Renal cortex interstitium (tissue), 11 donors: Measurements from ENCODE around the gene AGBL1. TPM values are rescaled to one million over a fixed set of nuclear protein-coding genes. Genes with fewer than 3 reads are reported as not detected.
"Not testable (repeated sequence)": the region's sequence is repeated elsewhere in the genome, so short reads cannot be mapped to it uniquely, and the experiment has no call there.

Experiments used
- DNase-seq, 11 donors: peaks; one replicate each; pipeline ENCODE4 v3.0.0-alpha.2; 2013; ENCODE audit warnings: low read depth in 9 of 11, low spot score in 4 of 11; ENCODE audit errors: extremely low read depth in 1 of 11
- polyA plus RNA-seq, 3 donors: library from polyadenylated mRNA; unstranded; fragments of 120-200 nt; gene quantifications; one replicate each; pipeline ENCODE4 v1.2.1, GENCODE V29; 2013; ENCODE audit not compliant: insufficient read length in 3 of 3

AGBL1 gene
- polyA plus RNA-seq, 3 donors = 0.16 to 0.26 (median 0.17) TPM

GRCh38 chr15:86854176-86854575 lies 774.5 kb downstream of the AGBL1 start:
- no peak for DNase-seq

DNA sequence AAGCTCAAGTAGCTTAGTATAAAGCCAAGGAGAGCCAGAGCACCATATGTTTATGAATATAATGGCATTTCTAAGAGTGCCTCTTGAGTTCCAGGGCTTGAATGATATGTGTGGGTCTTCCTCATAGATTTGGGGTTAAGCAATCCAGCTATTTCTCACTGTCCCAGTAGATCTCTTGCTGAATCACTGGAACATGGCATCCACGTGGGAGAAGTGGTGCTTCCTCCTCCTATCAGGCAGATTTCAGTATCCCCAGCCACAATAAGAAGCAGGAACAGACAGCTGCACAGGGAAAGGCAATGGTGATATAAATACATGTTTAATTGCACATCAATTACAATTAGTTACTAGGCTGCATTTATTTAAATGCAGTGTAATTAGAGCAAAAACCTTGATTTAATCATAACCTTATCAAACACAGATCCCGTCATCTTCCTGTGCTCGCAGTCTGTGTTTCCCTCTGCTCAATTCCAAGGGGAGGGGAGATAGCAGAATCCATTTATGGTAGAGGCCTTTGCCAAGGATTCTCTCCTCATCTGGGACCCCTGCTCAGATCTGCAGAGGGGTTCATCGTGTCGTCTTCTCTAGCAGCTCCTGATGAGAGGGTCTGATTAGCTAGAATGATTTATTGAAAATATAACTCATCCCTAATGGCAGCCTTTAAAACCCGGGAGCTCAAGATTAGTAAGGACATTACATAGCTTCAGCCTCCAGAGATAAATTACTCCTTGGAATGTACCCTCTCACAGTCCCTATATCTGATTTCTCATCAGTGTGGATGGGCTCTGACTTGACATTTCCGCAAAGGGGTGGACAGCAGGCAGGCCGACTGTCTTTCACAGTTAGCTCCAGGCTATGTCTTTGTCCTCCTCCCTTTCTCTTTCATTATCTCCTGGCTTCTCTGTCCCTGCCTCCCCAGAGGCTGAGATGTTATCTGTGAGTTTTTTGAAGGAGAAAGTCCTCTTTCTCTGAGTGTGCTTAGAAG lies 775.9 kb downstream of the AGBL1 start:
- no peak for DNase-seq

DNA sequence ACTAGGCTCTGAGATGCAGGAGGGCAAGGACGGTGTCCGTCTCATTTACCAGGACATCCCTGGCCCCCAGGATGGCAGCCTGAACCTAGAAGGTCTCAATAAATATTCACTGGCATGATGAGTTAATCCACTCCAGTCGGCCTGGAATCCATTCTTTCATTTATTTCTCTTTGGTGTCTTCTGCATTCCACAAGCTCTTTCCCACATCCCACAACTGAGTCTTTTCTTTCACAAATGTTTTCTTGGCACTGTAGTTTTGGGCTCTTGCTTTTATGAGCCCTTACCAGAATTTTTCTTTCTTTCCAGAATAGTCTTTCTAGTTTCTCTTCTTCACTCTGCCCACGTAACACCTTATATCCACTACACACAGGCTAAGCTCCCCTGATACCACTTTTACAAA lies 778.0 kb downstream of the AGBL1 start:
- DNase-seq = no peak

- no peak for DNase-seq
These were observed 783.7 kb downstream of the AGBL1 start for GRCh38 chr15:86863226-86863915.

- no peak for DNase-seq
These were observed 786.2 kb downstream of the AGBL1 start for GRCh38 chr15:86865920-86866319.

DNA sequence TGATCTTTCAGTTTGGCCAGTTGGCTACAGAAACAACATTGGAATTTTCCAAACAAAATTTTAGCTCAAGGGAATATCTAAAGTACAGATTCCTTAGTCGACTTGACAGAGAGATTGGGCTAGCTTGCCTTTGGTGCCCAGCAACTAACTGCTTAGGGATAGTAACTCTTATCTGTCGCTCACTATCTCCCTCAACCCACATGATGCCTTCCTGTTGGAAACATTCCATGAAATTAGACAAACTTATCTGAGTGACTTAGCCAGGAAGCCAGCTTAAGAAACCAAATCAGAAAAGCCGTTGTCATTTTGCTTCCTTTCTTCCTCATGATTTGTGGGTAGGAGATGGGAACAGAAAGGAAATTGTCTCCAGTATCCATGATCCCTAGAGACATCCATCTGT lies 791.2 kb downstream of the AGBL1 start:
- DNase-seq = no peak

DNA sequence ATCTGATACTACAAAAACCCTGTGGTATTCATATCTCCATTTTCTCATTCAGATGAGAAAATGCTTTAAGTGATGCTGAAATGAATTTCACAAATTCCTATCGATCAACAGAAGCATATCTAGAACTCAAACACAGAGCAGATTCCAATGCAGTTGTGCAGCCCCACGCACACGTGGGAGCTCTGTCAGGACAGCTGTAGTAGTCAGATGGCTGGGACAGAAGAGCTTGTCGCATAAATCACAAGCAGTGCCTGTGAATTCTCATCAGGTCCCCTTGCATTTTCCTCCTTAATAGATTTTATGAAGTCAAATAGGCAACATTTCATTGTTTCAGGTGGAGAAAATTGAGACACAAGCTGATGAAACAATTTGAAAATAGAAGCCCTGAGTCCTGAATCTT lies 792.3 kb downstream of the AGBL1 start:
- DNase-seq = no peak

GRCh38 chr15:86872782-86873181 lies 793.1 kb downstream of the AGBL1 start:
- no peak for DNase-seq

DNA sequence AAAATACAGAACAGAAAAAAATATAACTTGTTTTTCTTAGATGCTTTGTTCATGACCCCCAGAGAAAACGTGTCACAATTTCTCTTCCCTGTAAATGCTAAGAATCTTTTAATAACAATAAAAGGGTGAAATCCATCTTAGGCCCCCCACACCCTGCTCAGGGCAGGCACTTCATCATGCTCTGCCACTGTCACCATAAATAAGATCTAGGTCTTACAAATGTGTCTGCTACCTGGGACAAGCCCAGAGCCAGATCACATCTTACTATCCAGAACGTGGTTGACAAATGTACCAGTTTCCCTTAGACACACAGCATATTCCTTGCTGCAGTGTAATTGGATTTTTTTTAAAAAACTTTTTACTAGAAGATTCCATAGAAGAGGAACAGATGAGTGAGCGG lies 795.4 kb downstream of the AGBL1 start:
- no peak for DNase-seq

DNA sequence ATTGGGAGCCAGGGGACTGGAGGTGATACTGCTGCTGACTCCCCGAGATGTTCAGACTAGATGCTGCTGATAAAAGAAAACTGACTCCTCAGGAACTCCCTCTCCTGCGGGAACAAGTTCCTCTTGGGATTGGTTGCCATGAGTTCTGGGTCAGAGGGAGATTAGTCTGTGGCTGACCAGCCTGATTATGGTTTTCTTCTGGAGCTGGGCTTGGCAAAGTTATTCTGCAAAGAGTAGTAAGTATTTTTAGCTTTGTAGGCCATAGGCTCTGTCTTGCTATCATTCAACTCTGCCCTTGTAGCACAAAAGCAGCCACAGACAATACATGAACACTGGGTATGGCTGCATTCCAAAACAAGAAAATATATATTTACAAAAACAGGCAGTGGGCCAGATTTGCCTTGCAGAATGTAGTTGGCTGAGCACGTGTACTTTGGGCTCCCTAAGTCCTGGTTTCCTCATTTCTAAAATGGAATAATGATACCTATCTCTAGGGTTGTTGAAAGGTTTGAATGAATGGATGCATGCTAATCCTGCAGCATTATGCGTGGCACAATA lies 796.8 kb downstream of the AGBL1 start:
- DNase-seq = no peak

GRCh38 chr15:86877171-86877631 lies 797.5 kb downstream of the AGBL1 start:
- no peak for DNase-seq

- DNase-seq = not testable (repeated sequence)
These were observed 799.2 kb downstream of the AGBL1 start for GRCh38 chr15:86878844-86879243.

GRCh38 chr15:86879250-86880229 lies 799.9 kb downstream of the AGBL1 start:
- no peak for DNase-seq

DNA sequence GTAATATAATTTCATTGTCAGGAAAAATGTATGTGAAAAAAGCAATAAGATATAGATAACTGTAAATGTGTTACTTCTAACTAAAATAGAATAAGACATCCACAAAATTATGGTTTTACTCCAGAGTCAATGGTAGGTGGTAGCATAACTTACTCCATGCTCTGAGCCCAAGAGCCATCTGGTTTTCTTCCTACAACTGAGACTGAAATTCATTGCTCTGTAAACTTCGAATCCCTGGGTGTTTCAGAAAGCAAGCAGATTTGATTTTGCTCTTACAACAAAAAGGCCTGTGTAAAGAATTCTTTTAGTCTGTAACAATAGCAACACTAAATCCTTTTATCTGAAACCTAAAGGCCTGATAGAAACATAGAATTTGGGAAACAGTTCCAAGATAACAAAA lies 805.9 kb downstream of the AGBL1 start:
- DNase-seq = peak in 2 of 11 donors; percentile 7 to 18

DNA sequence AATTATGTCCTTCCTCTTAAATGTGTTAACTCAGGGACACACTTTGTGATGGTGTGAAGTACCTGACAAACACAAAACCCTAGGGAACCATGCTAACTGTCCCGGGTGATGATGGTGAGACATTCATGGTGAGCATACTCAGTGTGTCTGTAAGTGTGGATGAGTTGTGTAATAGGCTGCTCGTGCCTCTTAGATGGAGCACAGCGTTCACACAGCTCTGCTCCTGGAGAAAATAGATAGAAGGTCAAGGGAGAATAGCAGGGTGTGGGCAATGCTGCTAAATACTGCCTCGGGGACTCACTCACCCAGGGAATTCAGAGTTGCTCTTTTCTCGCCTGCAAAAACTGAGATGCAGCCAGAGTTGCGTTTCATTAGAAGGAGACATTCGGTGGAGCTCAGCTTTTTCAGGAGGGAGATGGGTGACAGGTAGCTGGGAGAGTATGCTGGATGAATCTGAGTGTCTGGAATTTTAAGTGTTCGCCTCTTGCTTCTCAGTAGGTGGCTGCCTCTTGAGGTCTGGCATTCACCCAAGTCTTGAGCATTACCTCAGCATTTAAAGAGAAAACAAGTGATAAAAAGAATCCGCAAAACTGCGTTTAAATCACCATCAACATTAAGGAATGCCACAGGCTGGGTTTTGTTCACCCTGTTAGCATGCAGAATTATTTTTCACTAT lies 813.2 kb downstream of the AGBL1 start:
- DNase-seq = no peak

- no peak for DNase-seq
These were observed 814.6 kb downstream of the AGBL1 start for GRCh38 chr15:86894269-86894668.

DNA sequence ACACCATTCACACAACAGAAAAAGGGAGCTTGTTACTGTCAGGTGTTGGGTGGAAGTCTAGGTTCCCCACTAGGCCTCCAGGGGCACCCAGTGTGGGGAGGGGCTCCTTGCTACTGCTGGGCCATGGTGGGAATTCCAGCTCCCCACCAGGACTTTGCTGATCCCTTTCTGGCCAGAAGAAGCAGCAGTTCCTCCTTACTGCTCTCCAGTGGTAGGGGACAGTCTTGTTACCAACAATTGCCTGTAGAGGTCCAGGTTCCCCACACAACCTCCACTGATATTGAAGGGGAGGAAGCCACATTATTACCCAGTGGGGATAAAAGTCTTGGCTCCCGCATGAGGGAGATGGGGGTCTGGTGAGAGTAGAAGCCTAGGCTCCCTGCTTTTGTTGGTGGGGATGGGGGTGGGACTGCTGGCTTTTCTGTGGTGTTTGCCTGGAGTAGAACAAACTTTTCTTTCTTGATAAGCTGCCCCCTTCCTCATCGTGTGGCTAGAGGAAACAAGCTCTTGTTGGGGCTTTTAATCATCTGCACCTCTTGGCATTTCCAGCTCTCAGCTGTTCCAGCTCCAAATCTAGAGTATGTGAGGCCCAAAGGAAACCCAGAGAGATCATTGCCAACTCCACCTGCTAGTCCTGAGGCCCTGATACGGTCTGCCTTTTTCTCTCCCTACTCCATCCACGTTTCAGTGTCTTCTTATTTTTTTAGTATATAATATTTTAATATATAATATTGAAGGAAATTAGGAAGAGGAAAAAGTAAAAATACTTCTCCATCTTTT lies 824.2 kb downstream of the AGBL1 start:
- DNase-seq = no peak
